WERI-Rb-1 (cell line): ENCODE results near the gene PIF1.

Source experiments
- DNase-seq: peaks from one replicate; pipeline ENCODE4 v3.0.0-alpha.2; 2020
- H3K27ac ChIP-seq: fragments of 250-450 bp; sonication (Bioruptor Pico); 2 replicates; pipeline ENCODE4 v1.5.1; 2020; ENCODE audit warnings: mild to moderate bottlenecking, moderate library complexity
- H3K27me3 ChIP-seq: fragments of 250-450 bp; sonication (Bioruptor Pico); 2 replicates; pipeline ENCODE4 v1.5.1; 2021; ENCODE audit warnings: mild to moderate bottlenecking, low read depth, moderate library complexity; ENCODE audit not compliant: insufficient read depth, severe bottlenecking
- H3K36me3 ChIP-seq: fragments of 250-450 bp; sonication (Bioruptor Pico); 2 replicates; pipeline ENCODE4 v1.5.1; 2020; ENCODE audit warnings: mild to moderate bottlenecking, moderate library complexity
- H3K4me3 ChIP-seq: 2 replicates; pipeline ENCODE4 v1.5.1; 2011; ENCODE audit warnings: low read depth, mild to moderate bottlenecking, control low read depth, low read length
- H3K9me3 ChIP-seq: fragments of 250-450 bp; sonication (Bioruptor Pico); 2 replicates; pipeline ENCODE4 v1.5.1; 2021; ENCODE audit warnings: mild to moderate bottlenecking, moderate library complexity; ENCODE audit not compliant: severe bottlenecking
- CTCF ChIP-seq: IDR thresholded peaks from 2 replicates; pipeline ENCODE4 v1.5.1; 2011; ENCODE audit warnings: low read depth, mild to moderate bottlenecking, control low read depth, inconsistent platforms, low read length

PIF1 gene

GRCh38 chr15:64842096-64842939 lies 16.9 kb upstream of the PIF1 start:
- DNase-seq, result no peak
- Histone ChIP-seq H3K36me3 (no peaks in the 10 kb centered on the region), H3K27me3 (no peaks in the 10 kb centered on the region), H3K9me3 (no peaks in the 10 kb centered on the region), H3K27ac (peak overlapping the region; percentile 86), H3K4me3 (peak overlapping the region; percentile 62)
- no peak for TF ChIP-seq CTCF

GRCh38 chr15:64841344-64842095 lies 16.1 kb upstream of the PIF1 start, which contains the start of gene PLEKHO2:
Gene PLEKHO2, plus strand, starts transcription at chr15:64841915. Its CDS starts 102 bp downstream, at chr15:64842017.
- Histone ChIP-seq H3K36me3 (no peaks in the 10 kb centered on the region), H3K9me3 (no peaks in the 10 kb centered on the region), H3K27me3 (no peaks in the 10 kb centered on the region), H3K4me3 (peak within 1 kb of the TSS; percentile 74), H3K27ac (peak within 1 kb of the TSS; percentile 87)
- peak; percentile 20; the same call in 1 of the 2 replicates for TF ChIP-seq CTCF
- DNase-seq, result peak; percentile 98

- Histone ChIP-seq H3K4me3 (peak overlapping the region; percentile 74), H3K36me3 (no peaks in the 10 kb centered on the region), H3K27me3 (no peaks in the 10 kb centered on the region), H3K27ac (peak overlapping the region; percentile 87), H3K9me3 (peaks cover 2% of the 10 kb centered on the region)
- DNase-seq, result no peak
- TF ChIP-seq CTCF, result no peak
These were observed 15.6 kb upstream of the PIF1 start for GRCh38 chr15:64841060-64841343.

GRCh38 chr15:64837502-64837901 lies 12.1 kb upstream of the PIF1 start:
- TF ChIP-seq CTCF, result no peak
- no peaks in the 10 kb centered on the region for H3K27me3 ChIP-seq
- no peak for DNase-seq
- no peak overlapping the region for H3K27ac ChIP-seq
- no peak overlapping the region for H3K4me3 ChIP-seq
- no peaks in the 10 kb centered on the region for H3K36me3 ChIP-seq
- H3K9me3 ChIP-seq, result peaks cover 6% of the 10 kb centered on the region

- H3K27ac ChIP-seq, result no peak overlapping the region
These were observed 10.6 kb upstream of the PIF1 start for GRCh38 chr15:64836023-64836536.

More at GRCh38 chr15:64836023-64836536, 10.6 kb upstream of the PIF1 start:
- no peak for DNase-seq
- no peaks in the 10 kb centered on the region for H3K36me3 ChIP-seq
- no peak for TF ChIP-seq CTCF
- H3K4me3 ChIP-seq, result no peak overlapping the region
- no peaks in the 10 kb centered on the region for H3K27me3 ChIP-seq
- H3K9me3 ChIP-seq, result peaks cover 6% of the 10 kb centered on the region
